HG02642 (cell line): ENCODE results near the gene TGM6.

Source experiments
- ATAC-seq: cut with Tn5 transposase; IDR thresholded peaks from one replicate; pipeline ENCODE4 v1.9.1; 2021; ENCODE audit warnings: mild to moderate bottlenecking; ENCODE audit not compliant: unreplicated experiment, poor library complexity

Gene TGM6

GRCh38 chr20:2449386-2449785 is 68.7 kb downstream of the TGM6 start:
- ATAC-seq, result no peak

- ATAC-seq, result no peak
These were observed 70.7 kb downstream of the TGM6 start for GRCh38 chr20:2451422-2451821.

- no peak for ATAC-seq
These were observed 71.4 kb downstream of the TGM6 start for GRCh38 chr20:2451939-2452732.

GRCh38 chr20:2453792-2454191 is 73.1 kb downstream of the TGM6 start:
- ATAC-seq, result no peak

- no peak for ATAC-seq
These were observed 75.2 kb downstream of the TGM6 start for GRCh38 chr20:2455771-2456497.

GRCh38 chr20:2458919-2459499 is 78.3 kb downstream of the TGM6 start:
- no peak for ATAC-seq

GRCh38 chr20:2459981-2460751 is 79.5 kb downstream of the TGM6 start:
- ATAC-seq, result no peak

- no peak for ATAC-seq
These were observed 80.2 kb downstream of the TGM6 start for GRCh38 chr20:2460752-2461424.

- no peak for ATAC-seq
These were observed 81.8 kb downstream of the TGM6 start for GRCh38 chr20:2462484-2462883.

- ATAC-seq, result no peak
These were observed 83.1 kb downstream of the TGM6 start for GRCh38 chr20:2463616-2464365.

GRCh38 chr20:2465100-2465499 is 84.4 kb downstream of the TGM6 start:
- no peak for ATAC-seq

GRCh38 chr20:2467412-2467811 is 86.7 kb downstream of the TGM6 start:
- no peak for ATAC-seq

- no peak for ATAC-seq
These were observed 88.1 kb downstream of the TGM6 start for GRCh38 chr20:2468581-2469407.

GRCh38 chr20:2469991-2470422 is 89.3 kb downstream of the TGM6 start:
- peak; percentile 34 for ATAC-seq

GRCh38 chr20:2470423-2471193 is 89.9 kb downstream of the TGM6 start, which contains the start of gene SNRPB:
Gene SNRPB (minus strand): TSS chr20:2470789. CDS start chr20:2470690, 99 bp downstream.
- peak; percentile 98 for ATAC-seq

GRCh38 chr20:2473516-2473915 is 92.8 kb downstream of the TGM6 start:
- no peak for ATAC-seq

- ATAC-seq, result no peak
These were observed 95.4 kb downstream of the TGM6 start for GRCh38 chr20:2475850-2476741.
